GM23338 (cell line): ENCODE results near the gene CTDSP2.

Experiments used
- CTCF ChIP-seq, 2 experiments: fragments of 200-600 bp in 1 of 2; sonication (generic) in 1 of 2; conservative IDR thresholded peaks; 2 replicates each; pipeline versions ENCODE4 v1.5.1 to v1.6.1; 2016 to 2017; ENCODE audit warnings: antibody characterized with exemption in 2 of 2, low read depth in 2 of 2, mild to moderate bottlenecking in 2 of 2, moderate library complexity in 1 of 2
- EZH2phosphoT487 ChIP-seq: fragments of 200-600 bp; sonication (generic); IDR thresholded peaks from one replicate; pipeline ENCODE4 v1.8.1; 2018; ENCODE audit warnings: antibody characterized with exemption; ENCODE audit not compliant: unreplicated experiment
- POLR2AphosphoS5 ChIP-seq: IDR thresholded peaks from 2 replicates; pipeline ENCODE4 v1.6.1; 2016; ENCODE audit warnings: antibody characterized with exemption, low read depth
- REST ChIP-seq: IDR thresholded peaks from one replicate; pipeline ENCODE4 v1.6.1; 2018; ENCODE audit warnings: antibody characterized with exemption; ENCODE audit not compliant: unreplicated experiment
- ZNF462 ChIP-seq: fragments of 250-450 bp; sonication (Bioruptor Pico); IDR thresholded peaks from 2 replicates; pipeline ENCODE4 v1.5.0; 2020; ENCODE audit warnings: mild to moderate bottlenecking, moderate library complexity

GRCh38 chr12:57795354-57795753, 51.2 kb downstream of the CTDSP2 start:
- TF ChIP-seq EZH2phosphoT487 (no peak), CTCF (conservative IDR thresholded peaks at IDR 0.05; ENCODE audit: low read depth in 2 of 2) (no peak), REST (no peak), POLR2AphosphoS5 (no peak), ZNF462 (CRISPR knock-in tag) (no peak)
